Stomach smooth muscle (tissue), 2 donors: ENCODE results near the gene PLEKHH3.
A peak's percentile ranks its signal among the peaks of the same experiment; 100 is the strongest.

ENCODE experiments used
- H3K27ac ChIP-seq: one replicate; pipeline ENCODE4 v1.7.0; 2013; ENCODE audit warnings: mild to moderate bottlenecking, low read length, inconsistent platforms
- H3K27me3 ChIP-seq, 2 donors: one replicate each; pipeline ENCODE4 v1.7.0; 2013; ENCODE audit warnings: low read length in 2 of 2; ENCODE audit not compliant: insufficient read depth in 2 of 2, control insufficient read depth in 1 of 2
- H3K36me3 ChIP-seq, 2 donors: one replicate each; pipeline ENCODE4 v1.7.0; 2013; ENCODE audit warnings: low read length in 2 of 2; ENCODE audit not compliant: control insufficient read depth in 2 of 2, insufficient read depth in 2 of 2
- H3K4me1 ChIP-seq: one replicate; pipeline ENCODE4 v1.7.0; 2013; ENCODE audit warnings: low read length; ENCODE audit not compliant: control insufficient read depth, insufficient read depth
- H3K4me3 ChIP-seq, 2 donors: one replicate each; pipeline ENCODE4 v1.7.0; 2013; ENCODE audit warnings: low read length in 2 of 2
- H3K9ac ChIP-seq, 2 donors: one replicate each; pipeline ENCODE4 v1.7.0; 2013; ENCODE audit warnings: low read length in 2 of 2, mild to moderate bottlenecking in 1 of 2
- H3K9me3 ChIP-seq, 2 donors: one replicate each; pipeline ENCODE4 v1.7.0; 2013; ENCODE audit warnings: low read length in 2 of 2; ENCODE audit not compliant: control insufficient read depth in 2 of 2
- donor health status: healthy.
- donor health status: Pancreatic carcinoma.

The PLEKHH3 gene

GRCh38 chr17:42676424-42677011, at the start of gene PLEKHH3:
Gene PLEKHH3, minus strand, starts transcription at chr17:42676994. Its CDS starts 431 bp downstream, at chr17:42676563.
- H3K27ac ChIP-seq: peak within 1 kb of the TSS; percentile 95
- H3K27me3 ChIP-seq: no peaks in the 10 kb centered on the region
- H3K9me3 ChIP-seq: no peaks in the 10 kb centered on the region
- peak within 1 kb of the TSS; percentile 92 to 96 for H3K4me3 ChIP-seq
- H3K4me1 ChIP-seq: peaks cover 60% of the 10 kb centered on the region
- peaks cover 14 to 15% of the 10 kb centered on the region in 2 donors for H3K36me3 ChIP-seq
- H3K9ac ChIP-seq: peak within 1 kb of the TSS; percentile 82 to 89

GRCh38 chr17:42725143-42725542, 48.3 kb upstream of the PLEKHH3 start:
- Histone ChIP-seq H3K4me3 (no peak overlapping the region), H3K36me3 (peaks cover 29 to 39% of the 10 kb centered on the region in 2 donors), H3K9me3 (no peaks in the 10 kb centered on the region), H3K9ac (no peak overlapping the region), H3K4me1 (no peaks in the 10 kb centered on the region), H3K27me3 (no peaks in the 10 kb centered on the region), H3K27ac (no peak overlapping the region)

GRCh38 chr17:42723636-42724035, 46.8 kb upstream of the PLEKHH3 start:
- no peaks in the 10 kb centered on the region for H3K27me3 ChIP-seq
- peaks cover 36 to 44% of the 10 kb centered on the region in 2 donors for H3K36me3 ChIP-seq
- no peak overlapping the region for H3K4me3 ChIP-seq
- no peak overlapping the region for H3K27ac ChIP-seq
- H3K9ac ChIP-seq: no peak overlapping the region
- H3K4me1 ChIP-seq: no peaks in the 10 kb centered on the region
- H3K9me3 ChIP-seq: no peaks in the 10 kb centered on the region

- peaks cover 47 to 56% of the 10 kb centered on the region in 2 donors for H3K36me3 ChIP-seq
- no peak overlapping the region for H3K9ac ChIP-seq
- H3K27me3 ChIP-seq: no peaks in the 10 kb centered on the region
- no peaks in the 10 kb centered on the region for H3K4me1 ChIP-seq
- H3K27ac ChIP-seq: no peak overlapping the region
- H3K9me3 ChIP-seq: no peaks in the 10 kb centered on the region
- H3K4me3 ChIP-seq: no peak overlapping the region
These were observed 44.3 kb upstream of the PLEKHH3 start for GRCh38 chr17:42720996-42721583.

- H3K27me3 ChIP-seq: no peaks in the 10 kb centered on the region
- peaks cover 70% of the 10 kb centered on the region in 2 donors for H3K36me3 ChIP-seq
- no peaks in the 10 kb centered on the region for H3K4me1 ChIP-seq
- no peaks in the 10 kb centered on the region for H3K9me3 ChIP-seq
- H3K4me3 ChIP-seq: no peak overlapping the region
- H3K27ac ChIP-seq: no peak overlapping the region
- no peak overlapping the region for H3K9ac ChIP-seq
These were observed 32.8 kb upstream of the PLEKHH3 start for GRCh38 chr17:42709561-42709960.

- Histone ChIP-seq H3K27ac (no peak overlapping the region), H3K36me3 (peaks cover 72 to 77% of the 10 kb centered on the region in 2 donors), H3K4me1 (no peaks in the 10 kb centered on the region), H3K9me3 (no peaks in the 10 kb centered on the region), H3K27me3 (no peaks in the 10 kb centered on the region), H3K9ac (no peak overlapping the region), H3K4me3 (no peak overlapping the region)
These were observed 31.8 kb upstream of the PLEKHH3 start for GRCh38 chr17:42708588-42708987.

- Histone ChIP-seq H3K4me3 (no peak overlapping the region), H3K9me3 (no peaks in the 10 kb centered on the region), H3K27me3 (no peaks in the 10 kb centered on the region), H3K4me1 (no peaks in the 10 kb centered on the region), H3K27ac (no peak overlapping the region), H3K9ac (no peak overlapping the region), H3K36me3 (peaks cover 70 to 78% of the 10 kb centered on the region in 2 donors)
These were observed 29.9 kb upstream of the PLEKHH3 start for GRCh38 chr17:42706732-42707131.

GRCh38 chr17:42704837-42705494, 28.2 kb upstream of the PLEKHH3 start:
- H3K27me3 ChIP-seq: no peaks in the 10 kb centered on the region
- no peak overlapping the region for H3K9ac ChIP-seq
- no peak overlapping the region for H3K4me3 ChIP-seq
- H3K27ac ChIP-seq: no peak overlapping the region
- peaks cover 80 to 81% of the 10 kb centered on the region in 2 donors for H3K36me3 ChIP-seq
- no peaks in the 10 kb centered on the region for H3K9me3 ChIP-seq
- no peaks in the 10 kb centered on the region for H3K4me1 ChIP-seq

- Histone ChIP-seq H3K4me1 (no peaks in the 10 kb centered on the region), H3K36me3 (peaks cover 77 to 78% of the 10 kb centered on the region in 2 donors), H3K4me3 (no peak overlapping the region), H3K27me3 (no peaks in the 10 kb centered on the region), H3K9me3 (no peaks in the 10 kb centered on the region), H3K27ac (no peak overlapping the region), H3K9ac (no peak overlapping the region)
These were observed 27.7 kb upstream of the PLEKHH3 start for GRCh38 chr17:42704490-42704836.

GRCh38 chr17:42702446-42702845, 25.7 kb upstream of the PLEKHH3 start:
- Histone ChIP-seq H3K4me3 (no peak overlapping the region), H3K9ac (no peak overlapping the region), H3K27ac (no peak overlapping the region), H3K9me3 (no peaks in the 10 kb centered on the region), H3K4me1 (peaks cover 8% of the 10 kb centered on the region), H3K27me3 (no peaks in the 10 kb centered on the region), H3K36me3 (peaks cover 67 to 73% of the 10 kb centered on the region in 2 donors)
